GM21529 (cell line): ENCODE results near the gene FAM120A.

Experiments
- ATAC-seq: cut with Tn5 transposase; IDR thresholded peaks from one replicate; pipeline ENCODE4 v1.9.1; 2021; ENCODE audit not compliant: unreplicated experiment

Gene FAM120A

DNA sequence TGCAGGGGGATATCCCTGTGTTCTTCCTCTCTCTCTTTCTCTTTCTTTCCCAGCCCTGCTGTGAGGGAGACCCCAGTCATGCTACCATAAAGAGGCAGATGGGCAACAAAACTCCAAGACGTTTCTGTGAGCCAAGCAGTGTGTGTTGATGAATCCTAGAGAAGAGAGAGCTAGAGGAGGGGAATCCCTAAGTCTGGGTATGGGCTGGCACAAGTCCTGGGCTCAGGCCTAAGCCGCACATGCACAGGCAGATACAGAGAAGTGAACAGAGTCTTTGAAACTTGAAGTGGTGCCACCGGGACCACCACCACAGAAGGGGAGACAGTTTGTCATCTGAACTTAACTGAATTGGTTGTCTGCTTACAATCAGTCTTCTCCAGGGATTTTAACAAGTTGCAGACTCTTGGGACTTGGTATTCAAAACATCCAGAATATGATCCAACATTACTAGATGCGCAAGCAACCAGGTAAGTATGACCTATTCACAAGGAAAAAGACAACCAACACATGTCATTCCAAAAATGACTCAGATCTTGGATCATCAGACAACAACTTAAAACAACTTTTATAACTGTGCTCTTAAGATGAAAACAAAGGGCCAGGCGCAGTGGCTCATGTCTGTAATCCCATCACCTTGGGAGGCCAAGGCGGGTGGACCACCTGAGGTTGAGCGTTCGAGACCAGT, 10.4 kb upstream of the FAM120A start:
- ATAC-seq: no peak

DNA sequence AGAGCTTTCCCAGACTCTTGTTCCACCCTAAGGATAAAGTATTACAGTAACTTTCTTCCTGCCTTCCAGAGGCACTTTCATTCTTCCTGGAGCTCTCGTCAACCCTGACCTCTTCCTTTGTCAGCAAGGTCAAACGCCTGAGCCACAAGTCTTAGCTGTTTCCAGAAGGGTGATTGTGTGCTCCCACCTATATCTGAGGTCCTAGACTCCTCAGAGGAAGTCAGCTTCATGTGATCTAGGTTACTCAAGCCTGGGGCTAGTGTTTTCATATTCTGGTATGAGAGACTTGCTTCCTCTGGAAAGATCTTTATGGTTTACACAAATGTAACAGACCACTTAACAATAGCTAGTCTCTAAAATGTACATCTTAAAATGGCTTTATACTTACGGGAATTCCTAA, 5.4 kb upstream of the FAM120A start:
- no peak for ATAC-seq

DNA sequence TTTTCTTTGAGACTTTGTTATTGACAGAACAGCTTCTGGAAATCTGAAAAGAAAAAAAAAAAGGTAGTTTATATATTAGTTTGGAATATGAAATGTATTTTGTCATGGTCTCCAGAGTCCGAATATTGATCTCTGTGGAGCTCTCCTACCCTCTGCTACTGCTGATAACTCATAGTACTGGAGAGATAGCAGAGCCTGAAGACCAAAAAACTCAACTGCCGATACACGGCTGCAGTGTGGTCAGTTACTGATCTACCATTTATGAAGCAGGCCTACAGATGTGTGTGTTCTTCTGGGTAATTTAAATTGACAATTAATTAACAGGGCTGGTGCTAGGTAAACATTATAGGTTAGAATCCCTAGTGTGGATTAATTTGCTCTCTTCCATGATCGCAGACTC, 3.8 kb upstream of the FAM120A start:
- ATAC-seq: no peak

DNA sequence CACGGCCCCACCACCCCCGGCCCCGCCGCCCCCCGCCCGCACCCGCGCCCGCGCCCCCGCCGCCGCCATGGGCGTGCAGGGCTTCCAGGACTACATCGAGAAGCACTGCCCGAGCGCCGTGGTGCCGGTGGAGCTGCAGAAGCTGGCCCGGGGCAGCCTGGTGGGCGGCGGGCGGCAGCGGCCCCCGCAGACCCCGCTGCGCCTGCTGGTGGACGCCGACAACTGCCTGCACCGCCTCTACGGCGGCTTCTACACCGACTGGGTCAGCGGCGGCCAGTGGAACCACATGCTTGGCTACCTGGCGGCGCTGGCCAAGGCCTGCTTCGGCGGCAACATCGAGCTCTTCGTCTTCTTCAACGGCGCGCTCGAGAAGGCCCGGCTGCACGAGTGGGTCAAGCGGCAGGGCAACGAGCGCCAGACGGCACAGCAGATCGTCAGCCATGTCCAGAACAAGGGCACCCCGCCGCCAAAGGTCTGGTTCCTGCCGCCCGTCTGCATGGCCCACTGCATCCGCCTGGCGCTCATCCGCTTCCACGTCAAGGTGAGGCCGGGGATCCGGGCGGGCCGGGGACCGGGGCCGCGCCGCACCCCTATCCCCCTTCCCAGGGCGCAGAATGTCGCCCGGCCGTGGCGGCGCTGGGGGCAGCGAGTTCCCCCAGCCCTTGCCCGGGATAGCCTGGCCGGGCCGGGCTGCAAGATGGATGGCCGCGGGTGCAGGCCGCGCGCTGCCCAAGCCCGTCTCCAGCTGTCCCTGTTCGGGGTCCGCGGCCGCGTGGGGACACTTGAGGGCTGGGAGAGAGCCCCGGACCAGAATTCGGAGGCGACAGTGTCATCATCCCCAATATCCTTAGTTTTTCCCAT, 594 bp downstream of the FAM120A start:
- ATAC-seq: peak; percentile 14

DNA sequence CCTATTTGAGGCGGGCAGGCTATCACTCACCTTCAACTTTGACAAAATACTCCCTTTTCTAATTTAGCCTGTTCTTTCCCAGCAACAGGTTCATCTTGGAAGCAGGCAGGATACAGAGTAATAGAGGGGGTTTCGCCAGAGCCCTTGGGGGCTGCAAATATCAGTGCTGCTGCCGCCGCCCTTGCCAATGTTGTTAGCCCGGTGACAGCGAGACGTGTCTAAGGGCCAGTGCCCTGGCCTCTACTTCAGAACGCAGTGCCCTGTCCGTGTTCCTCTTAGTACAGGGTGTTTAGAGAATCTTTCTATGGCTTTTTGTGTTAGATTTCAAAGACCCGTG, 1.2 kb downstream of the FAM120A start:
- no peak for ATAC-seq

DNA sequence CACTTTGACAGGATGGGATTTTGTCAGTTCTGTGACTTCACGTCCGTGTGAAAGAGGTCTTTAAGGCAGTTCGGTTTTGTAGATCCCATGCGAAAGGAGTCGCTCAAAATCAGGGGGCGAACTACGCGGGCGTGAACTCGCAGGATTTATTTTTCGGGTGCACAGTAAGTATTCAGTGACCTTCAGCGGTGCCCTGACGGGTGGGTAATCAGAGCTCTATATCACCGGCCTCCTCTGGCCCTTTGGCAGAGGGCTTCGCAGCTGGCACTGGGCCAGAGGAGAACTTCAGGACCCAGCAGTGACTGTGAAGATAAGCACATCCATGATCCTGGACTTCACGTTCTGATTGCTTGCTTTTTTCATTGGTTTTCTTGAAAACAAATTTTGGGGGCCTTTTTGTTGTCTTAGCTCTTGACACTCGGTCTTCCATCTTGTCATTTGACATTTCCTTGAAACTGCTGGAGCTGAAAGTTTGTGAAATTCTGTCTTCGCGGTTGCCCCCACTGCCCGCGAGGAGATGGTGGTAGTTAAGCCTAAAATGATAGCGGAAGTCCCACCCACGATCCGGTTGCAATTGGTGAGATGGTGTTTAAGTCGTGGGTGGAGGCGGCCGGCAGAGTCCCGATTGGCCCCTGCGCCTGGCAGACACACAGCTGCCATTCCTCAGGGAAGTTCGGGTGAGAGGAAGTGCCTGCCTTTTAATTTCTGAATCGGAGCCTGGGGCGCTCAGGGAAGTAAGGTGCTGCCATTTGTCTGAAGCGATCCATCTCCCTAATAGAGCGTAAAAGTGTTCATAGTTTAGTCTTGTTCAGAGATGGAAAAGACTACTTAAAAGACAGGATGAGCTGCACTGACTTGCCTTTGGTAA, 1.8 kb downstream of the FAM120A start, which contains the start of gene FAM120AOS:
Gene FAM120AOS, minus strand, starts transcription at position 535 of the 868 bp plus-strand sequence. CDS start 872 bp downstream, outside the sequence.
- peak; percentile 55 for ATAC-seq

DNA sequence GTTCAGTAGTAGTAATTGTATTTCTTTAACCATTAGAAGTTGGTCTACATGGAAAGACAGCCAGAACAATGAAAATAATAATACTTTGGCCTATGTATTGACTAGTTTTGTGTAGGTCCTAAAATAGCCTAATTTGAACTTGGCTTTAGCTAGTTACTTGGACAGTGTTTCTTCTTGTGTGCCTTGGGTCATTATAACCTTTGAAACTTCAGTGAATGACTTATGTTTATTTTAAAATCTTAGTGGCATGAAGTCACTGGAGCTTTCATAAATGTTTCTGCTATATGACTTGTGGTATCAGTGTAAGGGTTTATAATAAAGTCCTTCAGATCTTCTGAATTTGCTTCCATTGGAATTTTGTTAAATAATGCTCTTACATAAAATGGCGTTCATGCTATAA, 4.5 kb downstream of the FAM120A start:
- no peak for ATAC-seq

DNA sequence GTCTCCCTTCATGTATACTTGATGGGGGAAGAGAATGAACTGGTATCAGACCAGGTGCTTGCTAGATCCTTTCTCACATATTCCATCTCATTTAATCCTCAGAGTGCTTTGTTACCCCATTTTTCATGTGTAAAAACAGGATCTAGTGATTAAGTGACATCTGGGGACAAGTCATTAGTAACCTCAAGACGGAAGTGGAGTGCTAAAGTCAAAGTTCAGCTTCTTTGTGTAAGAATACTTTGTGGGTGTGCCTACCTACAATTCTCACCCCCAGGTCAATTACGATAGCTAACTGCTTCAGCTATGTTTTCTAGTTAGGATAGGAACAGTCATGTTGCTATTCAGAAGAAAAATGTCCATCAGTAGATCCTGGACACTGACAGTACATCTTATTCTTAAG, 5.0 kb downstream of the FAM120A start:
- ATAC-seq: no peak

DNA sequence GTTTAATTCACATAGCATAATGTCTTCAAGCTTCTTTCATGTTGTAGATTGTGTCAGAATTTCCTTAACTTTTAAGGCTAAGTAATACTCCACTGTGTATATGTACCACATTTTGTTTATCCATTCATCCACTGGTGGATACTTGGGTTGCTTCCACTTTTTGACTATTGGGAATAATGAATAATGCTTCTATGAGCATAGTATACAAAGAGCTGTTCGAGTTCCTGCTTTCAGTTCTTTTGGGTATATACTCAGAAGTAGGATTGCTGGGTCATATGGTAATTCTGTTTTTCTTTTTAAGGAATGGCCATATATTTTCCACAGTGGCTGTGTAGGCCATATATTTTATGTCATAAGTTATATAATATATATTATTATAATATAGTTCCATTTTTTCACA, 5.5 kb downstream of the FAM120A start:
- ATAC-seq: no peak

DNA sequence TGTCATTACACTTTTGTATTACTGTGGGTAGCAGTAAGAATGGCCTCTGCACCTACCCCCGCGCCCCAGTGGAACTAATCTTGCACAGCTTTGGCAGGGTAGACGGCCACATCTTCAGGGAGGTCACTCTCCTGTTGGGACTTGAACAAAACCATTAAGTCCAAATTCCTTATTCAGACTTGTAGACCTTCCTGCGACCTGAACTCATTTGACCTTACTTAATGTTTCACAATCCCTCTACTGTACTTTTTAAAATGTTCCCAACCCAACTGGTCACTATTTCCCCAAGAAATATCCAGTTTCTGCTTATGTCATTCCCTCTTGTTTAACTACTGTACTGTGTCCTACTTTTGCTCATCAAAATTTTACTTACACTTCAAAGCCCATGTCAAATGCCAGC, 7.2 kb downstream of the FAM120A start:
- ATAC-seq: no peak

DNA sequence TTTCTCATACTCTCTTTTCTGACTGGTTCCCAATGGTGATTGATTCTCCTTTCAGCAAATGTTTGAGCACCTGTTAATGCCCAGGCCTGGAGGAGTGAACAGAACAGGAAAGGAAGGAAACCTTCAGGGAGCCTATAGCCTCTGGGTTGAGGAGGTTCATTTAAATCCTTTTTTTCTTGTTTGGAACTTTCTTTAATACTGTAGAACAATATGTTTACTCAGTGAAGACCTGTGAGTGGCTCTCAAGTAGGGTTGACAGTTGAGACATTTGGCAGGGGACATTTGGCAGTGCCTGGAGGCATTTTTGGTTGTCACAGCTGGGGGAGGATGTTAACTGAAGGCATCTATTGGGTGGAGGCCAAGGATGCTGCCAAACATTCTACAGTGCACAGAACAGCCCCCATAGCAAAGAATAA, 8.0 kb downstream of the FAM120A start:
- ATAC-seq: no peak

DNA sequence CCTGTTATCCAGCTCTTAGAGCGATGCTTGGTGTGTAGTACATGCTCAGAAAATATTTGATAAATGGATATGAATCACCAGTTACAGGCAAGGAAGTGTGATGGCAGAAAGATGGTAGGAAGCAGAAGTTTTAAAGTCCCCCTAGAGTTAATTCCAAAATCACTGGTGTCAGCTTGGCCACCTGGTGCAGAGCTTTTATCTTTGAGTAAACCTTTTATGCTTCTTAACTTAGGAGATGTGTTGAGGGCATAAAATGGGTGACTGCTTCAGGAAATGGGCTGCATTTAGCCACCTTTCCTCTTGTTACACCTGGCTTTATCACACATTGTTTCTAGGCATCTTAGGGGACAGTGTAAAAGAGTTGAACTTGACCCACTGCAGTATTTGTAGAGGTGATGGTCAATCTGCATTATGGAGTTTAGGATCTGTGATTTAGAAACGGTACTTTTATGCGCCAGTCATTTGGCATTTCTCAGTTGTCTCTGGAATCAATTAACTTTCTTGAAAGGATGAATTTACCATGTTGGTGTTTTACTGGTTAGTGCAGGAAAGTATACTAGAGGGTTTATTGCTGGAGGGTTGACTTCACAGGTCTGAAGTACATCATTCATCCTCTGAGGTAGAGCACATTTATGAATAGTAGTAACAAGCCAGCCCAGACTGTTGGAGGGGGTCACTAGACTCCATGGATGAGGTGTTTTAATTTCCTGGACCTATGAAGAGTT, 9.4 kb downstream of the FAM120A start:
- ATAC-seq: no peak

DNA sequence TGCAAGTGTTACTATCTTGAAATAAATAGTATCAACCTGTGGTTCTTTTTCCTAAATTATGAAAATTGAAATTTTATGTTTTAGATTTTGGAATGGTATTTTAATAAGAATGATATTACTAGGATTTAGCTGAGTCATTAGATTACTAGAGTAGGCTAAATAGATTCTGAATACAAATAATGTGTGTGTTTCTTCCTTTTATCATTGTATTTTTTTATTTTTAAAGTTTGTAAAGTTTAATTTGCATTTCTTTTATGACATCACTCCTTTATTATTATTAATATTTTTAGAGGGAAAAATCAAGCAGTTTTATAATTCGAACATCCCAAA, 9.9 kb downstream of the FAM120A start:
- no peak for ATAC-seq

DNA sequence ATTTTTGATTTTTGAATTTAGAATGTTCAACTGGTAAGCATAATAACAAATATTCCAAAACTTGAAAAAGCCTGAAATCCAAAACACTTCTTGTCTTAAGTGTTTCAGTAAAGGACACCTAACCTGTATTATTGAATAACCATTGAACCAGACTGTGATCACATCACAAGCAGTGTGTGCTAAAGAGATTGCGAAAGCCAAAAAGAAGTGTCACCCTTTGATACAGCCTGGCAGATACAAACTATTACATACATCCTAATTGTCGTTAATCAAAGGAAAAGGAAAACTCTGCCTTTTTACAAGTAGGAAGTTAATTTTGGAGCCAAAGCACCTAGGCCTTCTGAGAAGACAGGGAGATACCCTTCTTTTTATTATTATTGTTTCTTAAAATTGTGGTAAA, 10.3 kb downstream of the FAM120A start:
- ATAC-seq: no peak

DNA sequence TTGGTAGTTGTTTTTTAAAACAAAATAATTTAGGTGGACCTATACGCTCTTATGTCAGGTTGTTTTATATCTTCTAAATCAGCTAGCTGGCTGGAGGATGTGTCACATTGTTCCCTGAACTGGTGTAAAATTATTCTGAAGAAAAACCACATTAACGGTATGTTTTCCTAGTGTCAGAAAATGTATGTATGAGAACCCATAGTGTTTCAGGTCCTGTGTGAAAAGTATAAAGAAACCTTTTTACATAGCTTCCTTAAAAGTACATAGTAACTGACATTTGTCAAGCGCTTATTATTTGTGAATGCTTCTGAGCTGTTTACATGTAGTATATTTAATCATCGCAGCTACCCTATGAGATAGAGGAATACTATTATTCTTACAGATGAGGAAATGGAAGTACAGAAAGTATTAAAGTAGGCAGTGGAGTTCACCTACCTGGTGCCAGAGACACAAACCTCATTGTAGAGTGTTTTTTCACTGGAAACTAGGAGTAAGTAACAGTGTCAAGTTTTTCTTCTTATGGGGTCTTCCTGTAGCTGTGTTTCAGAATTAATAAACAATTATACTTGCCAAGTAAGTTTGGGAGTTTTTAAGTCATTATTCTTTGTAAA, 12.3 kb downstream of the FAM120A start:
- ATAC-seq: no peak

DNA sequence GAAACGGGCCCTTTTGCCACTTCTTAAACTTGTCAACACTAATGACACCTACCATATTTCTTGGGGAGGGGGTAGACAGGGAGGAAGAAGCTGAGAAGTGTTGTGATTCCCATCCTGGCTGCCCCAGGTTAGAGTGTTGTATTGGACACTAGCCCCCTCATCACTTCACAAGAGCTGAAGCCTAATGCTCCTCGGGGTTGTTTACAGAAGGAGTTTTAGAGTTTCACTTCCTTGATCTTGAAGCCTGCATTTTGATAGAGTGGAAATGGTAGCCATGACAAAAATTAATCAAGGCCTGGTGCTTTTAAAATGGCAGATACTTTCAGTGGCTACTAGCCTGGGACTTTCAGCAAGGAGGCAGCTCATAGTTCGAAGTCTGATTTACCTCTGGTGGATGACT, 12.9 kb downstream of the FAM120A start:
- ATAC-seq: no peak

DNA sequence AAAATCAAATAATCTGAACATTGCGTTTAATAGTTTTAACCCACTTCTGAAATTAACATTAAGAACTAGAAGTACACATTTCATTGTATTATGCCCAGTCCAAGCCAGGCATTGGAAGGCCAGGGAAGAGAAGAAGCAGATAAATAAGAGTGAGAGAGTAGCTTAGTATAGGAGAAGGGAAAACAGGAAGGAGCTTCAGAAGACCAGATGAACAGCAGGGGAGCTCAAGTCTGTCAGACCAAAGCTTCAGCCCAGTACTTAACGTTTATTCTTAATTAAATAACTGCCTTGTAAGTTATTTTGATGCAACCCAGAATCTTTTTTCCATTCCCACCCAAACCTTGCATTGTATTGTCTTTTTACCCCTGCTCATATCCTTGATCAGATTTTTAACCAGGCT, 13.4 kb downstream of the FAM120A start:
- no peak for ATAC-seq

DNA sequence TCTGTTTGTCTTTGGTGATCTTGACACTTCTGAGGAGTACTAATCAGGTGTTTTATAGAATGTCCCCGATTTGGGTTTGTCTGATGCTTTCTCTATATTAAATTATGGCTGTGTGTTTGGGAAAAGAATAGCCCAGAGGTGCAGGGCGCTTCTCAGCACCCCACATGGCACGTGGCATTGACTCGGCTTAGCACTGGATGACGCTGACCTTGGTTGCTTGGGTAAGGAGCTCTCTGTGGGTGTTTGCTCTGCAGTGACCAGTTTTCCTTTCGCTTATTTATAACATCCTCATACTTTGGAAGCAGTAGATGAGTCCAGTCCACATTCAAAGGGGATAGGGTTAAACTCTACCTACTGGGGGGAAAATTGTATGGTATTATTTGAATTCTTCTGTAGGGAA, 14.4 kb downstream of the FAM120A start:
- no peak for ATAC-seq

DNA sequence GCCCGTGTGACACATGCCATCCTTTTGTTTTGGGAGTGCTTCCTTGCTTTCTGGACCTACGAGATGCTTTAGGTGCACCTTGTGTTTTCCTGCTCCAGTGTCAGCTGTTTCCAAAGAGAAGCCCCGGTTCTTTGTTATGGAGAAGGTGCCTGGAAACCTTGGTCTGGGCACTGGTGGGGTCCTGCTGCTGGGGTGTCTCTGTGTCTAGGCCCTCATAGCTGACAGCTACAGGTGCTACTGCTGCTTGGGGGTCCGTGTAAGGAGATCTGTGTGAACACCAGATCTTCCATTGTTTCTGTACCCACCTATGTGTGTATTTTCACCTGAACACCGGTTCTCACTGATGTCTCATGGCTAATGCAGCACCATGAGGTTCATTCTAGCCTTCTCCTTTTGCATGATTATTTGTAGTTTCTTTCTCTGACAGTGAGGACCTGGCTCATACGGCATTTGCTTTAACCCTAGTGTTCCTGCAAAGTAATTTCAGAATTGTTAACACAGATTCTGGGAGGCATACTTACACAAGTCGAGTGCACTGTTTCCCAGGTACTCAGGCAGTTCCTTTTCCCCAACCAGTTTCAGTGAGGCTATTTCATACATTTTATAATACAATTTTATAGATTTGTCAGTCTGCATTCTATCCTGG, 15.1 kb downstream of the FAM120A start:
- no peak for ATAC-seq

DNA sequence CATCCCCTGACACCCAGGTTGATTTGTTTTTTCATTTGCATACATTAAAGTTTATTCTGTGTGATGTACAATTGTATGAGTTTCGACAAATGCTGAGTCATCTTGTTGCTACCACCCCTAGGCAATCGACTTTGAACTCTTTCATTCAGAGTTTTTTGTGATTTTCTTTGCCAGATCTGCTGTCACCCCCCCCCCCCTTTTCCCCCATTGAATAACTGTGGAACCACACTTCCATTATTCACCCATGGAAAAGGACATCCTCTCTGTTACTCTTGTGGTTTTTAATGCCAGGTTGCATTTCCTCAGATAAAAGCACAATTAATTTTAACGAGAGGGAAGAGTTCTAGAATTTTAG, 15.6 kb downstream of the FAM120A start:
- ATAC-seq: no peak
